ENCODE data around the gene SDK1.

Gene SDK1

DNA sequence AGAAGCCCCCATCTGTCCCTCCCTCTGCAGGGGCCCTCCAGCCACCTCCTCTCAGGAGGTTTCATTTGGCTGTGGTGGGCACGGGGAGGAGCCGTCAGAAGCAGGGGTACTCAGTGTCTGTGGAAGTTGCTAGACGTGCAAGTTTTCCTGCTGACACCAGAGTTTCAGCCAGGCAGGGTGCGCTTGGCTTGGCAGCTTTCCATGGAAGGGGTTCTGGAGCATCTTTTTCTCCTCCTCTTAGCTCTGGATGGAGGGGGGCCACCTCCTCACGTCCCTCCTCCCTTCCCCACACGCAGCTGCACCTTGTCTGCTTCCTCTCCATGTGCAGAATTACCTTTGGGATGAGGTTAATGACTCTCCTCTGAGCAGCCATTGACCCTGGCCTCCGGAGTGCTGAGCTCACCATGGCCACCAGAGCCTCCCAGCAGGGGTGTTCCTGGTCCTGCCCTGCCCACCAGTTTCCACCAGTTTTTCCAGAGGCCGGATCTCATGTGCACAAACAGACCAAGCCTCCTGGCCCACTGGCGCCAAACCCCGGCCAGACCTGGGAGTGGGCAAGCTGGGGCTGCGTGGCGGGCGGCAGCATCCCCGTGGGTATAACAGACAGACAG is 801.3 kb downstream of the SDK1 start:
- DNase-seq (ENCODE audit: low read depth): no peak

DNA sequence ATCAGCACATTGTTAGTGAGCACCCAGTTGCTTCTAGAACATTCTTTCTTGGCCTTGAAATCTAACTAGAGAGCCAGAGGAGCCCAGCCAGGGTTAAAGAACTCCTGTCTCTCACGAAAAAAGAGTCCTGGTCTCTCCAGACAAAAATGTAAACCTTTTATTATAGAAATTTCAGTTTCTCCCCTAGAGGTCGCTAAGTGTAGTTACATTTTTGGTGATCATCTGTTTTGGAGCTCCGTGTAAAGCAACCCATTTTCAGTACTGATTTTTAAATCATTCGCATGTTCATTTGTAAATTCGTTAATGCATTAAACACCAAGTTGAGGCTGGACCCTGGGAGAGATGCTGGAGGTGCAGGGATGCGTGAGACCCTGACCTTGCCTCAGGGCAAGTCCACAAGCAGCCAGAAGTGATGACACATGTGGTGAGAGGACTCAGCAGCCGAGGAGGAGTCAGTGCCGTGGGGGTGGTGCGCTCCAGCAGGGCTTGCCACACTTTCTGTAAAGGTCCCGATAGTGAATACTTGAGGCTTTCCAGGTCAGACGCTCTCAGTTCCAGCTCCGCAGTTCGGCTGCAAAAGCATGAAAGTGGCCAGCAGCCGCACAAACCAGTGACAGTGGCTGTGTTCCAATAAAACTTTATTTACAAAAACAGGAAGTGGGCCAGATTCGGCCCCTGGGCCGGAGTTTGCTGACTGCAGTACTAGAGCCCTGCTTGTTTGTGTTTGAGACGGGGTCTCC is 802.5 kb downstream of the SDK1 start:
- DNase-seq (ENCODE audit: low read depth): no peak

DNA sequence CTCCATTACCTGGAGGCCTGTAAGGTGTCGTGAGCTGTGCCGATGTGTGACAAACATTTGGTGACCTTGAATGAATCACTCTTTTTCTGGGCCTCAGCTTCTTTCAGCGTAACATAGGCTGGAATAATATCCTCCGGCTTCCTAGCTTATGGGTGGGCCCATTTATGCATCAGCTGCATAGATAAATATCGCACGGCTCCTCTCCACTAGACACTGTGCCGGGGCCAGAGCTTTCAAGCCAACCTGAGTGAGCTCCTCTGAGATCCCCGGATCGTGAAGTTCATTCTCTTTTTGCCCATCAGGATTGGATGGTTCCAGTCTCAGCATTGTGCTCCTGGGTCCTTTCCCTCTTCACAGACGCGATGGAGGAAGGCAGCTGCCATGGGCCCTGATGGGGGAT is 806.8 kb downstream of the SDK1 start:
- DNase-seq (ENCODE audit: low read depth): no peak

DNA sequence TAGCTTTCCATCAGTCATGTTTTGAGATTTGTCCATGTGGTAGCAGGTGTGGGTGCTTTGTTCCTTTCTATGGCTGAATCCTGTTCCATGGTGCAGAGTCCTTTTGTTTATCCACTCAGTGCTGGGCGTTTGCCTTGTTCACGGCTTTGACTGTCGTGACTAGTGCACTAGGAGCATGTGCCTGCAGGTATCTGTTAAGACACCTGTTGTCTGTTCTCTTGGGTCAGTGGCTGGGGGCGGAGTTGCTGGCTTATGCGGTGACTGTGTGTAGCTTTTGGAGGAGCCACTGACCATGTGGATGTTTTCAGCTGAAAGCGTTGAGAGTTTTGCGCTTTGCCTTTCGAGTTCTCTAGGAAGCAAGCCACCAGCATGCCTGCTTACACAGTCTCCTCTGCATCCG is 807.9 kb downstream of the SDK1 start:
- DNase-seq (ENCODE audit: low read depth): no peak

DNA sequence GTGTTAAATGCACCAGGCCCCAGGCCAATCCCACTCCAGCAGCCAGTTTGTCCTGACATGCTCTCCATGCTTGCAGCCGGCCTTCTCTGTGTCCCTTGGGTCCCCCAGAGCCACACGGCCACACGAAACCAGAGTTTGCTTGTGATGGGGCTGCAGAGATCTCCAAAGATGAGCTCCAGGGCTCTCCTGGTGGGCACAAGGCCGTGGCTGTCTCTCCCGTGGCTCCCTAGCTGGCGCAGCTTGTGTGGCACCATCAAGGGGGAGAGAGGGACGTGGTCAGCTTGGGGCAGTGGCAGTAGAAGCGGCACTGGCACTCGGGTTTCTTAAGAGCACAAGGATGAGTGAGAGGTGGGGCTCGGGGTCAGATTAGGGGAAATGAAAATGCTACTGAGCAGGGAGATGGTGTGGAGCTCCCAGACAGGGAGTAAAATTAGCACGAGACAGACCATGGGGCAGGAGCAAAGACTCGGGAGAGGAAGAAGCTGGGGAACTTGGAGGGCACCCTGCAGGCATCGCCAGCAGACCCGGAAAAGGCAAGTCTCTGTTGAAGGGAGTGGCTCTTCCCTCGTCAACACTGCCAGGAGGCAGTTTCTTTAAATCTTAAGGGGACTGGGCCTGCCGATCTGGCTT is 808.5 kb downstream of the SDK1 start:
- no peak for DNase-seq (ENCODE audit: low read depth)

DNA sequence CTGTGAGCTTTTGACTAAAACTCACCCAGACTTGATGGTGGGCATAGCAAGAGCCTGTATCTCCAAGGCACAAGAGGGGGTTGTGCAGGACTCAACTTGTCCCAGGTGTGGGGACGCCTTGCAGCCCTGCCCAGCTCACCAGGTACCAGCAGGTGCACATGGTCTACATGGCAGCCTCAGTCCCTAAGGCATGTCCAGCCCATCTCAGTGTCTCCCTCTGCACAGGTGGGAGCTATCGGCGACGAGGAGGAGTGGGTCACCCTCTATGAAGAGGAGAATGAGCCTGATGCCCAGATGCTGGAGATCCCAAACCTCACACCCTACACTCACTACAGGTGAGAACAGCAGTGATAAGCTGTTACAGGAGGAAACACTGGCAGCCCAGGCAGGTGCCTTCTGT is 809.4 kb downstream of the SDK1 start:
- DNase-seq (ENCODE audit: low read depth): no peak

DNA sequence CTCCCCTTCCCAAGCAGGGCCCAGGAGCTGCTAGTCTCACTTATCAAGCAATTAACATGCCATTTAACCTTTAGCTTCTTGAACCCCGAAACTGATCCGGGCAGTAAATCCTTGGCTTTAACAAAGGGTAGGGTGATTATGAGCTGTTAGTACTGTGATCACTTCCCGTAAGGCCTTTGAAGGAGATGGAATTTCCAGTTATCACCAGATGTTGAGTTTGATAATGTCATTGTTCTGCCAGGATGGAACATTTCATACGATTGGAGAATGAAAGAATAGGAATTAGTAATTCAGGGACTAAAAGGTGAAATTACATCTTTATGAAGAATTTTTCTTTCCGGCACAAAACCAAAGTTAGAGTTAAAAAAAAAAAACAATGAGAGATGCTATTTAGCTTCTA is 810.1 kb downstream of the SDK1 start:
- DNase-seq (ENCODE audit: low read depth): no peak

DNA sequence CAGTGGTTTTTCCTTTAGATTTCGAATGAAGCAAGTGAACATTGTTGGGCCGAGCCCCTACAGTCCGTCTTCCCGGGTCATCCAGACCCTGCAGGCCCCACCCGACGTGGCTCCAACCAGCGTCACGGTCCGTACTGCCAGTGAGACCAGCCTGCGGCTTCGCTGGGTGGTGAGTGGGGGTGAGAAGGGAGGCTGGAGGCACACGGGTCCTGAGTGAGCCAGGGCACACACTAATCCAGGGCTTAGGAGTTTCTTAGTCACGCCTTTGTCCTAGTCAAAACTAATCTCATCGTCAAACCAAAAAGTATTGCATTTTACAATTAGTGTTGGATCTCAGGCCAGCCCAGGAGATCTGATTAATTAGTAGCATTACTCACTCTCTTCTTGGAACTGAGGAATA is 812.2 kb downstream of the SDK1 start:
- DNase-seq (ENCODE audit: low read depth): no peak

DNA sequence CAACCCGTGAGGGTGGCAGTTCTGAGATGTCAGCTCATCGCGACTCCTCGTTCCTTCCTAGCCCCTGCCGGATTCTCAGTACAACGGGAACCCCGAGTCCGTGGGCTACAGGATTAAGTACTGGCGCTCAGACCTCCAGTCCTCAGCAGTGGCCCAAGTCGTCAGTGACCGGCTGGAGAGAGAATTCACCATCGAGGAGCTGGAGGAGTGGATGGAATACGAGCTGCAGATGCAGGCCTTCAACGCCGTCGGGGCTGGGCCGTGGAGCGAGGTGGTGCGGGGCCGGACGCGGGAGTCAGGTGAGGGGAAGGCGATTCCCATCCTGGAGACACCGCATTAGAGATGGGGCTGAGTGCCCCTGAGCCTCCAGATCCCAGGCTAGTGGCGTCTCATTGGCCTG is 812.9 kb downstream of the SDK1 start:
- DNase-seq (ENCODE audit: low read depth): no peak

DNA sequence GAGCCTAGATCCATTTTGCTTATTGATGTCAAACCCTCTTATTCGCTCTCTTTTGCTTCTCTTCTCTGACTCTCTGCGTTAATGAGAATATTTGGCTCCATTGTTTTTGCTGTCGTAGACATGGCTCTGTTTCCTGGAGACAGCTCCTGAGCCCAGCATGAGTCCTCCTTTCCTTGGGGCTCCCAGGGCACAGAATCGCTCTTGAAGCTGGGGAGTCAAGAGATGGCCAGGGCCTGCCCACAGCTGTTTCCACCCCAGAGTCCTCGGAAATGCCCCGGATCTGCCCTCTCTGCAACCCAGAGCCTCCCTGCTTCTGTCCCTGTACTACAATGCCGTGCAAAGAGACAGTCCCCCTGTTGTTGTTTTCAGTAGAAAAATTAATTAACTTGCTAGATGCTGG is 814.4 kb downstream of the SDK1 start:
- no peak for DNase-seq (ENCODE audit: low read depth)

DNA sequence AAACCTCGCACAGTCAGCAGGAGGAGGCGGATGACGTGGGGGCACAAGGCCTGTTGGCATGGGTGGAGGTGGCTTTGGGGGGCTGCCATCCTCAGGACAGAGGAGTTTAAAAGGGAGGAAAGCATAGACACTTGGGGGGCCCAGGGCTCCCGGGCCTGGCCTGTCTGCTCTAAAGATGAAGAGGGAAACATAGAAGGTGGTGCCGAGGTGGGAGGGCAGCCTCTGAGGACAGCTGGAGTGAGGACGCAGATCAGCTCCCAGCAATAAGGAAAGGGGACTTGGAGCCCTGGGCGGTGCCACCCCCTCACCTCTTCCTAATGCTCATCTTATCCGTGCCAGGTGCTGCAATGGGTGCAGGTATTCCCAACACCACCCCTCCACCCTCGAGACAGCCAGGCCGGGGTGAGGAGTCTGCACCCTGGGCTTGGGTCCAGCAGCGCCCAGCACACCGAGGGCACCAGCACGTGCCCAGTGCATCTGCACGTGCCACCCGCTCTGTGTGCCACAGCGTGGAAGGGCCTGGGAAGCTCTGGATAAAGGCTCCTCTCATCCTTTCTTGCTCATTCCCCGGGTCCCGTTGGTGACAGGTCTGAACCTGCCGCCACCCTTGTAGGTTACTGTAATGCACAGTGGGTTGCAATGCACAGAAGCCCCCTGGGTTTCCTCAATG is 815.0 kb downstream of the SDK1 start:
- DNase-seq (ENCODE audit: low read depth): no peak

DNA sequence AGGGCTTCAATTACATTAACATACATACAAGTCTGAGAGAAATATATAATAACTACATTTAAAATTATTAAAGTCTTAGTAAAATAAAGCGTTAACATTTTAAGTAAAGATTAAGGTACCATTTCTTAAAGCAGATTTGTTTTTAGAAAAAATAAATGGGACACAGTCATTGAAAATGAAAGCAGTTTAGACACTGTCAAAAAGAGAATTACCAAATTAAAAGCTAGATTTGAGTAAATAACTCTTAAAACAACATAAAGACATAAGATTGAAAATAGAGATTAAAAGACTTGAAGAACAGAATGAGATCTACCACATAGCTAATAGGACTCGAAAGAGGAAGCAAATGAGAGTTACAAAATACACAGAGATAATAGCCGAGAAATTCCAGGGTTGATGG is 818.8 kb downstream of the SDK1 start:
- DNase-seq (ENCODE audit: low read depth): no peak

DNA sequence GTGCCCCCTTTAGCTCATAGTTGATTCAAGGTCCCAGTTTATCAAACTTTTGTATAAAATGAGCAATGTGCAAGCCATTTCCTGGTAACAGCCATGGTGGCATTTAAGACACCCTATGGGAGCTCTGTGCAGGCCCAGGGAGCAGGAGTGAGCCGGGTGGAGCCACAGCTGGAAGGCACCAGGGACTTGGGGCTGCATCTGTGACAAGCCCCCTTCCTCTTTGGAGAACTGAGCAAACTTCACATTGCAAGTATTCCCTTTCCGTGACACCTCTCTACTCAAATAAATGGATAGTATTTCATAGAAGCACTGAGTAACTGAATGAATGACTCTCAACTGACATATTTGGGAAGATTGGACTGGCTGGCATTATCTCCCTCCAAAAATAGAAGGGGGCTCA is 822.3 kb downstream of the SDK1 start:
- DNase-seq (ENCODE audit: low read depth): no peak

DNA sequence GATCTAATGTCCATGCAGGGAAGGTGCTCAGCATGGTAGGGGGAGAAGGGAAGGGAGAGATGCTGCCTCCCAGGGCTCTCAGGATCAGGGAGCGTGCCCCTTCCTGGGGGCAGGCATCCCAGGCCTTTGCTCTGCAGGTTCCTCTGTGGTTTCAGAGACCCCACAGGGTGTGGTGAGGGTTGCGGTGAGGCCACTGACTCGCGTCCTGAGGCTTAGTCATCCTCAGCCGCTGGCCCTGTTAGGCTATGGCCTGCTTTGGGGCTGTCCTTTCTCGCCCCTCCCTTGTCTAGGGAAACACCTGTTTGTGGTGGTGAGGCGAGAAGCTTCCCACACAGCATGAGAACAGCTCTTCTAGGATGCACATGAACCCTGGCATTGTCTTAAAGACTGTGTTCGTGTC is 822.8 kb downstream of the SDK1 start:
- no peak for DNase-seq (ENCODE audit: low read depth)

DNA sequence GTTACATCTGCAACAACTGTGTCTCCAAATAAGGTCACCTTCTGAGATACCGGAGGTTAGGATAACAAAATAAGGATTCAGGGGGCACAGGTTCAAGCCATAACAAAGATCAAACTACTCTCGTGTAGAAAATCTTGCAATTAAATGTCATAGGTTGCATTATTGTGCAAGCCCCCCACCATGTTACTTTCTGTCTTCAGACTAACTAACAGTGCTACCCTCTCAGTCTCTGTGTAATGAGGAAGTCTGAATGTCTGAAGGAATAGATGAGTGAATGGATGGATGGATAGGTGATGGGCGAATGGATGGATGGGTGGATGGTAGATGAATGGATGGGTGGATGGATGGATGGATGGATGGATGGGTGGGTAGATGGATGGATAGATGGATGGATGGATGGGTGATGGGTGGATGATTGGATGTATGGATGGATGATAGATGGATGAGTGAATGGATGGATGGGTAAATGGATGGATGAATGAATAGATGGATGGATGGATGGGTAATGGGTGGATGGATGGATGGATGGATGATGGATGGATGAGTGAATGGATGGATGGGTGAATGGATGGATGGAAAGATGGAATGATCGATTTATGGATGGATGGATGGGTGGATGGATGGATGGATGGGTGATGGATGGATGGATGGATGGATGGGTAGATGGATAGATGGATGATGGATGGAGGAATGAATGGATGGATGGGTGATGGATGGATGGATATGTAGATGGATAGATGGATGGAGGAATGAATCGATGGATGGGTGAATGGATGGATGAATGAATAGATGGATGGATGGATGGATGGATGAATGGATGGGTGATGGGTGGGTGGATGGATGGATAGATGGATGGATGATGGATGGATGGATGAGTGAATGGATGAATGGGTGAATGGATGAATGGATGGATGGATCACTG is 823.8 kb downstream of the SDK1 start:
- DNase-seq (ENCODE audit: low read depth): no peak

DNA sequence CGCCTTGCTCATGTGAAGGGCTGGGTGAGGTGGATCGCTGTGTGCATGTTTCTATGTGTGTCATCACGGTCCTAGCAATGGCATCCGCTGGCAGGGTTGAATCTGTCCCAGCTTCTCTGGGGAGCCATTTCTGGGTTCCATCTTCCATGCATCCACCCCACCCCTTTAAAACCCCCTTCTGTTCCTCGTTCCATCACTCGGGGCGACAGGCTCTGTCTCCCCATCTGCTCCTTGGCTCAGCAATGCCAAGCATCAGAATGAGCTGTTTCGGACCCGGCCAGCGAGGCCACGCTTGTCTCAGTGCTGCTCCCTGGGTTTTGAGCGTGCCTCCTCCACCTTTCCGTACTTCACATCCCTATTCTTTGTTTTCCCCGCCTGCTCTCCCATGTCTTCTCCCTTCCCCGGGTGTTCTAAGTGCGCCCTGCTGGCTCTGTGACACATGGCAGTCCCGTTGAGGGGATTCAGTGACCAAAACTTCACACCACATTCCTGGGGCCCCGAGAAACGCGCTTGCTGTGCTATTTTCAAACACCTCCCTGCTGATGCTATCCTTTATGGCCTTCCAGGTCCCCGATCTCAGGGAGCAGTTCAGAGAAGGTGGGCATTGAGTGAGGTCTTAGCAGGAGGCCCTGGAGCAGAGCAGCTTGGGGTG is 827.0 kb downstream of the SDK1 start:
- no peak for DNase-seq (ENCODE audit: low read depth)

DNA sequence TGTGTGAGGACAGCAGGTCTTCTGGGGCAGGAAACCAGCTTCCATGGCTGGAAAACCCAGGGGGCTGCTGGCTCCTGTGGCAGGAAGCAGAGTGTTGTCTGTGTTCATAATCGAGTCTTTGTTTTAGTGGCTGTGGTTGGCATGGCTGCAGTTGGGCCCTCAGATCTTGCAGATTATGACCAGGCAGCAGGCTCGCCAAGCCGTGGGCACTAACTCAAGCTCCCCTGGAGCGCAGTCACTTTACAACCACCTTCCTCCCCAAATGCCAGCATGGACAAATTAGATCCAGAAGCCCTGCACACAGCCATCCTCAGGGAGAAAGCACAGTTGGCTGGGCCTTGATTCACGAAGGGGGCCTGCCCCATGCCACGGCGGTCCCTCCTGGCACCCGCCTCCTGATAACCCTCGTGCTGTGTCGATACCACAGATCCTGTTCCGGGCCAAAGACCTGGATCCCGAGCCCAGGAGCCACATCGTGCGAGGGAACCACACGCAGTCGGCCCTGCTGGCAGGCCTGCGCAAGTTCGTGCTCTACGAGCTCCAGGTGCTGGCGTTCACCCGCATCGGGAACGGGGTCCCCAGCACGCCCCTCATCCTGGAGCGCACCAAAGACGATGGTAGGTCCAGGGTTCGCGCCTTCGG is 828.5 kb downstream of the SDK1 start:
- DNase-seq (ENCODE audit: low read depth): no peak

DNA sequence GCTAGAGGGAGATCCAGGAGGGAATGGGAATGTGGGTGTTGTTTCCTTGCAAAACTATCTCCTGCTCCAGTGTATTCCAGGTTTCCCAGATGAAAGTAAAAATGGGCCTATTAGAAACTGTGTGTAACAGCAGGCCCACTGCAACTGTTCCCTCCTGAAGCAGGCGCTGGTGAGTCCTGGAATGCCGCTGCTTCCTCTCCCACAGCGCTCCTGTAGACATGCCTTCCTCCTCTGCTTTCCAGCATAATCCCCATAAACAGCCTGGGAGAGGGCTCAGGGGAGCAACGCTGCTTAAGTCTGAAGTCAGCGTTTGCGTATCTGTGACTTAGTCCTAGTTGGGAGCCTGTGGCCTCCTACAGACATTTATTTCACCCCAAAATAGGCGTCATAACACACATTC is 830.0 kb downstream of the SDK1 start:
- no peak for DNase-seq (ENCODE audit: low read depth)

DNA sequence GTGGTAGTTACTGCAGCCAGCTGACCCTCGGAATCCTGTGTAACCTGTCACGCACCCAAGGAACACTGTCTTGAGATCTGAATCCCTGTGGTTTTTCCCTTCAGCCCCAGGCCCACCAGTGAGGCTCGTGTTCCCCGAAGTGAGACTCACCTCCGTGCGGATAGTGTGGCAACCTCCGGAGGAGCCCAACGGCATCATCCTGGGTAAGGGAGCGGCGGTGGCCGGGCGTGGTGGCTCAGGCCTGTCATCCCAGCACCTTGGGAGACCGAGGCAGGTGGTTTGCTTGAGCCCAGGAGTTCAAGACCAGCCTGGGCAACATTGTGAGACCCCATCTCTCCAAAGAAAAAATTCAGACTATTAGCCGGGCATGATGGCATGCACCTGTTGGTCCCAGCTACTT is 831.2 kb downstream of the SDK1 start:
- DNase-seq (ENCODE audit: low read depth): no peak

DNA sequence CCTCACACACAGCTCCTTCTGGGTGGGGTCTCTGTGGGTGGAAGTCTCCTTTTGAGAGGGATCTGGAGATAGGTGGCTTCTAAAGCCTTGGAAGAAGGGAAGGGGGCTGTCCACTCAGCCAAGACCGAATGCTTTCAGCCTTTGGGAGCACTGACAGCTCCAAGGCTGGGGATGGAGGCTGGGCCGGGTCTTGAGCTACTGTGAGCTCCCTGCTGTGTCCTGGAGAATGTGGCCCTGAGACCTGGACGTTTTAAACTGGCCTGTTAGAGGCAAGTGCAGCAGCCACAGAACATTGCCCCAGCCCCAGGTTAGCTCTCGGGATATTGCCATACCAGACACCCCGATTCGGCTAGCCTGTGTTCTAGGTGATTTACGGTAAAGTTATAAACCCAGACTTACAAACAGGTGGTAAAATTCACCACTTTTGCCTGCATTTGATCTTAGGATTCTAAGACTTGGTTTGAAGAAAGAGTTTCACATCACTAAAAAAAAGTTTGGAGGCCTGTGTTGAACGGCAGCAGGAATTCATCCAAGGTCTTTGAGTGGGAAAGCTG is 832.5 kb downstream of the SDK1 start:
- no peak for DNase-seq (ENCODE audit: low read depth)

DNA sequence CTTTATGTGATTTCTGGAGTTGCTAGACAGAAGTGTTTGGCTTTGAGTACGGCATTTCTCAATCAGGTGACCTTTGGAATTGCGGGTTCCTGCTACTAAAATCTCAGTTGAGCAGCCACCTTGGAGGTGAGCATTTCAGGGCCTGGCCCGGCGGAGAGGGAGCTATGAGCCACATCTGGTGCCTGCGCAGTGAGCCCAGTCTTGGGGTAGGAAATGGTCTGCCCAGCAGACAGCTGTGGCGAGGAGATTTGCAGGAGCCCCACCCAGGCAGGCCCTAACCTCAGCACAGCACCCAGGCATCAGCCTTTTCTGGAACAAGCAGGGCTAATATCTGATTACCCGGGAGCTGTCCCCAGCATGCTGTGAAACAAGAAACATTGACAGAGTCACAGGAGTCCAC is 833.2 kb downstream of the SDK1 start:
- no peak for DNase-seq (ENCODE audit: low read depth)

Data from HS-5 (cell line).